Superior temporal gyrus (tissue), 1 donor: Measurements from ENCODE around the gene MRNIP.
"Not testable (repeated sequence)": the region's sequence is repeated elsewhere in the genome, so short reads cannot be mapped to it uniquely, and the experiment has no call there.

Experiments used
- DNase-seq: peaks from one replicate; pipeline ENCODE4 v3.0.0-alpha.2; 2016; ENCODE audit errors: extremely low spot score

The MRNIP gene

DNA sequence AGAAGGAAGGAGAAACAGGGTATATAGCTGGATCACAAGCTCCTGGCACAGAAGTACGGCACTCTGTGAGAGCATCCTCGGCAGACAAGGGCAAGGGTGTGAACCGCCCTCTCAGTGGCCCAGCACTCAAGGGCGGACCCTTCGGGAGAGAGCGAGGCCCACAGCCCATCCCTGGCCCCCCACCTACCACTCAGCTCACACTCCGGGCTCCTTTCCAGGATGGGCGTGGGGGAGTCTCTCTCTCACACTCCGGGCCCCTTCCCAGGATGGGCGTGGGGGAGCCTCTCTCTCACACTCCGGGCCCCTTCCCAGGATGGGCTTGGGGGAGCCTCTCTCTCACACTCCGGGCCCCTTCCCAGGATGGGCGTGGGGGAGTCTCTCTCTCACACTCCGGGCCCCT lies 12.9 kb upstream of the MRNIP start:
- DNase-seq, result not testable (repeated sequence)

DNA sequence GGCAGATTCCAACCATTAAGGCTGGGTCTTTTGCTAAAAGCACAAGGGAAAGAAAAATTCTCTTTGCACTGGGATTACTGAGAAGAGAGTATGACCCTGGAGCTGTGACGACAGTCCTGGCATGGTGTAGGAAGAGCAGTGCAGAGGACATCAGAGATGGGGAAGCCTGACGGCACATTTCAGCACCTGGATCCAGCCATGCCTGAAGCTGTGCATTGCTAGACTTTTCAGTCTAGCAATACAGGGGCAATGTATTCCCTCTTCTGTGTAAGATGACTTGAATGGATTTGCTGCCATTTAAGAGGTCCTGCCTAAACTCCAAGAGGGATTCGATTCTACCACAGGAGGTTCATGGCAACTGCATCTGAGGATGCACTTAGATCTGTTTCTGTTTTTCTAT lies 12.3 kb upstream of the MRNIP start:
- no peak for DNase-seq

DNA sequence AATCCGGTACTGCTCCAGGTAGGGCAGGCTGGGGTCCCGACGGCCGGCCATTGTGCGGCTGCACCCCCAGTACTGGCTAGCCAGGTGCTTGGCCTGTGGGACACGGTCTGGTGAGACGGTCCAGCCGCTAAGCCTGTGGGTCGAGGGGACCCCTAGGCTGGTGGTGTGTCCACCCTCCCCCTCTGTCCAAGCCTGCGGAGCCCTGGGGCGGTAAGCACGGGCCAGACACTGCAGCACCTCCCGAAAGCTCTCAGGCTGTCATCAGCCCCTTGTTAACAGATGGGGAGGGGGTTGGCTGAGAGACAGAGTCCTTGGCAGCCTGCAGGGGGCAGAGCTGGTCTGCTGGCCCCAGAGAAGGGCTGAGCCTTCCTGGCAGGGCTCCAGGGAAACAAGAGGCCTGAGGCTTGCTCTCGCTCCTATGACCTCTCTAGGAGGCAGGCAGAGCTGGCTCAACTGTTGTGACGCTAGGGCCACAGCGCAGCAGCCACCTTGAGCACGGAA lies 11.8 kb upstream of the MRNIP start:
- DNase-seq, result peak; percentile 22

DNA sequence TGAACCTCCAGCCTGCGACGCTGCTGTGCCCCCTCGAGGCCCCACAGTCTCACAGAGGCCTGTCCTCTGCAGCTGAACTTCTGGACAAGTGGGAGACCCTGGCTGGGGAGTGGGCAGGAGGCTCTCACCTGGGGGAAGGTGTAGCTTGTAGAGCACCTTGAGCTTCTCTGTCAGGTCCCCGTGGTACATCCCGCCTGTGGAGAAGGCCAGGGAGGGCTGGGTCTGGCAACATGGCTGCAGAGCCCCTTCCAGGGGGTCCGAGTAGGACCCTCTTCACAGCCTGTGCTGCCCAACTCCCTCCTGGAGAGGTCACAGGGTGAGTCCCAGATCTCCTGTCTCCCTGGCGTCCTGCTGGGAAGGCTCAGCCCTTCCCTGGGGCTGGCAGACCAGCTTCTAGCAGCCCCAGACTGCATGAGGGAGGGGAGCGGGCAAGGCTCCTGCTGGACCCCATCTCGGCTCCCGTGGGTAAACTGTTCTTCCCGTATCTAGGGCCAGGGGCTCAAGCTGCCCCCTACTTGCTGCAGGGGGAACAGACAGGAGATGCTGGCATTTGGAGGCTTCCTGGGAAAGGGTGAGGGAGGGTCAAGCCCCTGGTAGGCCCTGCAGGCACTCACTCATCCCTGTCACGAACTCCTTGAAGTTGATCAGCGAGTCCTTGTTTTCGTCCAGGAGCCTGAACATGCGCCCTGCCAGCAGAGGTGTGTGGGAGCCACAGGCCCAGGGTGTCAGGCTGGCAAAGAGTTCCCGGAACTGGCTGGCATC lies 11.2 kb upstream of the MRNIP start:
- DNase-seq, result no peak

DNA sequence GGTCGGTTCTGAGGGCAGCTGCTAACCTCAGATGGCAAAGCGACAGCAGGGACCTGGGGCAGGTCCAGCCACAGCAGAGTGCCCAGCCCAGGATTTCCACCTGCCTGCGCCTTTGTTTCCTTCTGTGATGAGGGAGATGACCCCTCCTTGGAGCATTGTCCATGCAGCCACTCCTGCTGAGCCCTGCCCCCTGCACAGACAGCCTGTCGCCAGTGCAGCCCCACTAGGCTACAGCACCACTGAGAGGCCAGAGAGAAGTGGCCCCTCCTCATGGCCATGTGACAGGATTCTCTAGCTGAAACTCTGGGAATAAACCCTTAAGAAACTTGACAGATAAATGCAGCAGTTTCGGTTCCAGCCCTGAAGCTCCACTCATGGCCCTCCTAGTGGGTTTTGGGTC lies 10.5 kb upstream of the MRNIP start:
- no peak for DNase-seq

DNA sequence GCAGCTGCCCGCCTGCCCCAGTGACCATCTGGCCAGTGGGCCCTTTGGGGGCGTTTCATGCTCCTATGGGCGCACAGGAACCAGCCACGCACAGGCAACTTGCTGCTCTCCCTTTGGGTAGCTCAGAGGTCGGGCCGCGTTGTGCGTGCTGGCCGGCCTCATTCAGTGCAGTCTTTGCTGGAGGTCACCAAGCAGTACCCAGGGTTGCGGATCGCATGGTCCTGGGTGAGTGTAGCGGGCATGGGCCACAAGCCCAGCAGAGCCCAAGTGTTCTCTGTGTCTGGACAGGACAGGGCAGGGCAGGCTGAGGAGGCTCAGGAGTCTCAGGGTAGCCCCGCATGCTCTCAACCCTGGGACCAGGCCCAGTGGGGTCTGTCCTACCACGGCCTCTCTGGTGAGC lies 9.9 kb upstream of the MRNIP start:
- no peak for DNase-seq

DNA sequence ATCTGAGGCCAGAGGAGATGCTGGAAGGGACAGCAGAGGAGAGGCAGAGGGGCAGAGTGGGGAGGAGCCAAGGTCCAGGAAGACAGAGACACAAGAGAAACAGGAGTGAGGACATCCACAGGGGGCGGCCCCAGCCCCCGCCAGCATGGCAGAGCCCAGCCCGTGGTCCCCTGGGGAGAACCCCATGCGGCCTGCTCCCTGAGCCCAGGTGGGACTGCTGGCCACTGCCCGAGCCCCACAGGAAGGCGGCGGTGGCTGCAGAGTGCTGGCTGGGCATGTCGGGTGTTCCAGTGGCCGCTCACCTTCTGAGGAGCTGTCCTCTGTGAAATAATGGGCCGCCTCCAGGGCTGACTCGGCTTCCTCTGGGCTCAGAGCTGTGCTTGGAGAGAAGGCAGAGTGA lies 8.9 kb upstream of the MRNIP start:
- no peak for DNase-seq

DNA sequence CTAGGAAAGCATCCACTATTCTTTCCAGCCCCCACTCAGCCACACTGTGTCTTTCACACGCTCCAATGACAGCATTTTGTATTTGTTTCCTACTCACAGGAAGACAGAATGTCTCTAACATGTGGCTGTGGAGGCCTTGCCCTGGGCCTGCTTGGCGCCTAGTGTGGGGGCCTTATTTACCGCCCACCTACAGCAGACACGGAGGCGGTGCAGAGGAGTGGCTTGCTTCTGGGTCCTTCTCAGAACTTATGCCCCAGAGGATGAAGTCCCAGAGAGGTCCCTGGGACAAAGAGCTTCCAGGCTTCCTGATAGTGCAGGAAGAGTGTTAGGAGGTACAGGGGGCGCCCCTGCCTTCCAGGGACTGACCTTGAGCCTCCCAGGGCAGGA lies 8.5 kb upstream of the MRNIP start:
- DNase-seq, result no peak

DNA sequence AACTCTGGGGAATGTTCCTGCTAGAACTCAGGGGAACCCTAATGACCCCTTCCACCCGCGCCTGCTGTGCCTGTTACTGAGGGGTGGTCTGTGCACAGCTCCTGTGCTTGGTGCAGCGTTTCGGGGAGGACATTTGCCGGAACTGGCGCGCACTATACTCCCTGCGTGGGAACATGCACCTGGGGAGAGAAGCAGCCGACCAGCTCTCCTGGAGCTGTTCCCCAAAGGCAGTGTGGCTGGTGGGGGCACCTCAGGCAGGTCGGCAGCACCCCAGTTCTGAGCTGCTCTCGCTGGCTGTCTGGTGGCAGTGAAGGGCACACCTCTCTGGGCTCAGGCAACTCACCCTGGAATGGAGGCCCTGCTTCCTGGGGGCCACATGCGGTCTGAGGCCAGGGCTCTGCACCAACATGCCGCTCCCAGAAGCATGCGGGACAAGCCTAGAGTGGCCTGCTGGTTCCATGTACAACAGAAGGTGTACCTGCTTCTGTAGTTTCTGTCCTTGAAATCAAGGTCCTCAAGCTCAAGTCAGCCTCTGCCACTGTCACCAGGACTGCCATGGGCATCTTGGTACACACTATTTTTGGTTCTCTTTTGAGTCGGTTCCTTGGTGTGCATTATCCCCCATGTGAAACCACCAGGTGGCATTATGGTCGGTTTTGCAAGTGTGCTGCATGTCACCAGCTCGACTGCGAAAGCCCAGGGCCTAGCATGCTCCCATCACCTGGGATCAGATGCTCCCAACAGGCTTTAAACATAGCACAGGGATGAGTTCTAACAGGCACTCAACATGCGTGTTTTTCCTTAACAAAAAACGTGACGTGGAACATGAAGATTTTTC lies 7.8 kb upstream of the MRNIP start:
- peak; percentile 44 for DNase-seq

DNA sequence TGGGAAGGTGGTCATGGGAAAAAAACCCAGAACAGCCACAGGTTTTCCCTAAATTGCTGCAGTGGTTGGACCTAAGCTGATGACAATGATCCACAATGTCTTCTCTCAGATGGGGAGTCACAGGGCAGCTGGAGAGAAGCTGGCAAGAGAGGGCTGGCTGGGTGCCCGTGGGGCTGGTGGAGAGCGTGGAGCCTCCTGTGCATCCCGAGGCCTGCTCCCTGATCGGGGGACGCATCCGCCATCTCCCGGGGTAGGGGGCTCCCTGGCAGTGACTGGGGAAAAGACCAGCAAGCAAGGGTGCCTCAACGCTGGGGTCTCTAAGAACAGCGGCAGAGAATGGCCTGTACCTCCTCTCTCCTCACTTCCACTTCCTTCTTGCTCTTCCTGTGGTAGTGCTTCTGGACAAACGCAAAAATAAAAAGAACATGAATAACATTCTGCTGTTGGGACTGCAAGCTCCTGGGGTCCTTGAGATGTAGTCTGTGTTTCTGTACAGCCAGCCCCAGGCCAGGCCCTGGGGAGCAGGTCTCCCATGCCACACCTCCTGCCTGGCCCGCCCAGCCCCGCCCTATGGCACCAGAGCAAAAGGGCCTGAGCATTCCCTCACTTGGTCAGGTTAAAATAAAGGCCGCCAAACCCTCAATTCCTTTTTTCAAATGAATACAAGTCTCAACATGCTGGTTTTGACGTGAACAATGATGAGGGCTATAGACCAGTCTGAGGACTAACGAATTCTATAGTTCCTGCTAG lies 7.0 kb upstream of the MRNIP start:
- peak; percentile 59 for DNase-seq

DNA sequence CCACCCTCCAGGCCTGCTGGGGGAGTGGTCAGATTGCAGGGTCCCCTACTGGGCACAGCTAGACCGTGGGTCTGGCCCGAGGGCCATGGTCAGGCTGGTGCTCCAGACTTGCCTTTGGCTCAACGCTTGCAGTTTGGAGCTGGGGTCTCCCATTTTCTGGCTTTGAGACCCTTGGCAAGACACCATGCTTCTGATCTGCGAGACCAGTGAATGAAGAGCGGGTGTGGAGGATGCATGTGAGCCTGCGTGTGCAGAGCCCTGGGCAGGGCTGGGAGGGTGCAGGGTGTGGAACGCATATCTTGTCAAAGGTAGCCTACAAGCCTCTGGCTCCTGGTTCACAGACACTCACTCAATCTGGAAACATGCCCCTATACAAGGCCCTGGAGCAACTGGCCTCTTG lies 6.1 kb upstream of the MRNIP start:
- no peak for DNase-seq

DNA sequence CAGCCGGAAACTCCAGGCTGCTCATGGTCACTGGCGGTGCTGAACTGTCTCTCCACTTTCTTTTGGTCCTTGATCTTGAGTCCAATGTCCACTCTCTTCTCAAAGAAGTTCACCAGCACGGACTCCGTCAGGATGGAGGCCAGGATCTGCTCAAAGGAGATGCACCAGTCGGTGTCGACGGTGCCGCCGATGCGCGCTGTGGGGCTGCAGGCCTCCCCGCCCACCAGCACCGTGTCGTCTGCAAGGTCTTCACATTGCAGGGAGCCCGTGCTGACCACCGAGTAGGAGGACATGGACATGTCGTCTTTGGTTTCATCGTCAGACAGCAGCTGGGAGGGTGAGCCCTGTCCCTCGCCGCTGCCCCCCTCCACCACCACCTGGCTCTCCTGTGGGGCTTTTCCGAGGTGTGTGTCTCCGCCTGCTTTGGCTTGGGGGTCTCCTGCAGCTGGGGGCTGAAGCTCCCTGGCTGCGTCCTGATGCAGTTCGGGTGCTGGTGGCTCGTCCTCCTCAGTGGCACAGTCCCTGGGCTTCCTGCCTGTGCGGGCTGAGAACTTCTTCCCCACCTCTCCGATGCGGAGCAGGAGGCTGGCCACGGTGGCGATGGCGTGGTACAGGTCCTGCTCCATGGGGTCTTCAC lies 5.0 kb upstream of the MRNIP start:
- DNase-seq, result no peak

DNA sequence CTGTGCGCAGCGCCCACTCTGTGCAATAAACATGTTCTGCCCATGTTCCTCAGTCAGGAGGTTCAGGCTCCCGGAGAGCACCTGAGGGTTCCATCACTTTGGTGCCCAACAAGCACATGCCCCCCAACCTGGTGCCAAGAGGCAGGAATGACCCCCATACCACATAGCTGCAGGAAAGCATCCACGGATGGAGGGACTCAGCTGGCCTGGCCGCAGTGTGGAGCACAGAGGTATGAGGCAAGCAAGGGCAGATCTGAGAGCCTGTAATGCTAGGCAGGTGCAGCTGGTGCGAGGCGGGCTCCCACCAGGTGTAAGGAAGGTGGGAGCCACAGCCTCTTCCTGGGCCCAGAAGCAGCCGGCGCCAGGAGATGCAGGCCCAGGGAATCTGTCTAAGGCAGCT lies 4.3 kb upstream of the MRNIP start:
- DNase-seq, result no peak

DNA sequence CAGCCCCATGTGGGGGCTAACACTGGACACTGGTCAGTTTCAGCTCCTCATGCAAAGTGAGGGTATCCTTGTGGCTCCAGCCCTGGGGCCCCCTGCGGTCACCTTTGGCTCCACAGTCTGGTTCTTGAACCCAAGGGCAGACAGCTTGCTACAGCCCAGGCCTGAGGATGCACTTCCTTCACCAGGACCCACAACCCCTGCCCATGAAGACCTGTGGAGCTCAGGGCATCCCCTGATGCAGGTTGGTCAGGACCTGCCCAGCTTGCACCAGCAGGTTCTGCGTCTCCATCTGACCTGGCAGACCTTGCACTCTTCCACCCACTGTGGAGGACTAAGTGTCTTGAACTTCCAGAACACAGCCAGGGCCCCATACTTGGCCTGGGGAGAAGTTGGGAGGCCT lies 3.7 kb upstream of the MRNIP start:
- DNase-seq, result no peak

DNA sequence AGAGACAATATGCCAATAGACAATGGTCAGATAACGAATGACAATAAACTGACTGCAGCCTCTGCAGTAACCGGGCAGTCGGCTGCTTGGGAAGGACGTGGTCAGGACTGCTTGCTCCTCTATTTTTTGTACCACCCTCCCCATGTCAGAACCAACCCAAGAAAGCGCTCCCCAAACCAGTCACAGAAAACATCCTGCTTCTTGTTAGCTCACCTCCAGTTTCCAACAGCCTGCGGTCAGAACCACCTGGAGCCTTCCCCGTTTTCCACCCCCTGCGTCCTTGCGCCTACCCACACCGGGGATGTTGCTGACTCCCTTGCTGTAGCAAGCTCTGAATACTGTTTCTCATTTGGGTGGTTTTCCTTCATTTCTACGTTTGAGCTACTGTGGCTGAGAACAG lies 1.7 kb upstream of the MRNIP start:
- DNase-seq, result no peak

DNA sequence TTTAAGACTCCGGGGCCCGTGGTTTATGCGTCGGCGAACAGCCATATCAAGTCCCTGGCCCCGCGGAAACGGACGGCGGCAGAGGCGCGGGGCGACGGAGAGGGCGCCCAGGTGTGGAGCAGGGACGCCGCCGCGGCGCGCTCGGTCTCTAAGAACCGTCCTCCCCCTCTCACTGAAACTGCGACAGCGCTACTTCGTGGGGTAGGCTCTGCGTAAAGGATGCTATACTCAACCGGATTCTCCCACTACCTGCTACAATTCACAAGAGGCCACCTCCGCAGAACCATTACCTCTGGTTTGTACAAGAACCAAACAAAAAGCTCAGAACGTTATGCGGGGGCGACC lies 404 bp downstream of the MRNIP start:
- DNase-seq, result no peak

DNA sequence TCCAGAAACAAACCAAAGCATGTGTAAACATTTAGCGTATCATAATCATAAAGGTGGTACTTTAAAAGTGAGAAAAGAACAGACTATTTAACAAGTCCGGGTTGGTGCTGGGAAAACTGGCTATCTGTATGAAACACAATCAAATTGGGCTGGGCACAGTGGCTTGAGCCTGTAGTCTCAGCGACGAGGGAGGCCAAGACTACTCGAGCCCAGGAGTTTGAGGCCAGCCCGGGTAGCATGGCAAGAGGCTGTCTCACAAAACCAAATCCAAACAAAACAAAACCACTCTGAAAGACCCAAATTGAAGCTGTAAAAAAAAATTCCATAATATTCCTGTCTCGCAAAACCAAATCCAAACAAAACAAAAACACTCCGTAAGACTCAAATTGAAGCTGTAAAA lies 4.3 kb downstream of the MRNIP start:
- no peak for DNase-seq

DNA sequence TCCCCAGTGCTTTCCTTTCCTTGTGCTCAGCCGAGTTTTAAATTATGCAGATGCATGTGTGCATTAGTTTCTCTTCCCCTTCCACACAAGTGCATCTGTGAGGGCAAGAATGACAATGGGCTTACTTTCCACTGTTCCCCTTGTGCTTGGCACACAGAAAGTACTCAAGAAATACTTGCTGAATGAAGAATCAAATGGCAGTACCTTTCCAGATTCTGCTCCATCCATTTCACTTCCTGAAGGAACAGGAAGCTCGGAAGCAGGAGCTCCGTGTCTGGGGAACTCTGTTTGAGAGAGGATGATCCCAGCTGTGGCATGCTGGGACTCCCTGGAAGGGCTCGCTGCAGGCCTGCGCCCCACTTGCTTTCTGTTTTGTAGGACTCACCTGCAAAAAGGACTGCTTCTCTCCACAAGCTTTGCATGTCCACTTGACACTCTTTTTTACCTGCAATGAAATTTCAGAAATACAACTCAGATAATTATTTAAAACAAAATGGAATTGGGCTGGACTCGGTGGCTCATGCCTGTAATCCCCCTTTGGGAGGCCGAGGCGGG lies 5.5 kb downstream of the MRNIP start:
- DNase-seq, result no peak

DNA sequence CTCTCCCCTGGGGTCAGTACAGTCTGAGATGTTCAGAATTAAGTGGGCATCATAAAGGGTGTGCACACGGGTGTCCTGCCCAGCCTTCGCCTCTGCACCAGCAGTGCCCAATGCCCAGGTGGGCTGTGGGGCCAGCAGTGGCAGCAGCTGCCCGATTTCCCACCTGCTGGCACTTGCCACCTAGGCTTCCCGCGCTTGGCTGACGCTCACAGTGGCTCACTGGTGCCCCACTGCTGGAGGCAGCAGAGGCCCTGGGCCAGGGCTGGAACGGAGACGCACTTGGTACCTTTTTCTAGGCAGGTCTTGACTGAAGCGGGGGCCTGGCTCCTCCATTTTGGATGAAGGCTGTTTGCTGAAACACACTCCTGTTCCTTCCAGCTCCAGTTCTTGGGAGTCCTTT lies 17.0 kb downstream of the MRNIP start:
- DNase-seq, result no peak

DNA sequence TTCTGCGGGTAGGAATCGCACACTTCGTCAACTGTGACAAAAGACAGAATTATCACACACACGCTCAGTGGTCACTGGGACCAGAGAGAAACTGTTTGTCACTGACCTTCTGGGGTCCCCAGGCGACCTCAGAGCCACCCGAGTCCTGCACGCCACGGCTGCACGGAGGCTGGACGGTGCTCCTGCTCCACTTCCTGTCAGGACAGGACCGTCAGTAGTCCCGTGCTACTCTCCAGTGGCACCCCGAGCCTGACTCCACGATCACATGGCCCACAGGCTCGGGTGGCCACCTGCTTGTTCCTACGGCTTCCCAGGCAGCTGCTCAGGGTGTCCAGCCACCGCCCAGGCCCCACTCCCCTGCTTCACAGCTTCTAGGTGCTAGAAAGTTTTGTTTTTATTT lies 17.9 kb downstream of the MRNIP start:
- DNase-seq, result no peak

DNA sequence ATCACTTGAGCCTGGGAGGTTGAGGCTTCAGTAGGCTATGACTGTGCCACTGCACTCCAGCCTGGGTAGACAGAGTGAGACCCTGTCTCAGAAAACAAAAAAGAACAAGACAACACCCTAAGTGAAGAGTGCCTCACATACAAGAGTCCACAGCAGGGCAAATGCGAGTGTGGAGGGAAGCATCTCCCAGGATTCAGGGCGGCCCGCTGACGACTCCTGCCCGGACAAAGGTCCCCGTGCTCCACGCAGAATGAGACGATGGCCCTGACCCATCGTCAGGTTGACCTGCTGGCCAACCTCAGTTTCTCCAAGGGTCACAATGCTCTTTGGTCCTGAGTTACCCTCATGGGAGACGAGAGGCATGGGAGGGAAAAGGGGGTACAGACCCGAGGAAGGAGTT lies 18.3 kb downstream of the MRNIP start:
- DNase-seq, result no peak
